ENCODE measurements around the gene TFF1.

DNA sequence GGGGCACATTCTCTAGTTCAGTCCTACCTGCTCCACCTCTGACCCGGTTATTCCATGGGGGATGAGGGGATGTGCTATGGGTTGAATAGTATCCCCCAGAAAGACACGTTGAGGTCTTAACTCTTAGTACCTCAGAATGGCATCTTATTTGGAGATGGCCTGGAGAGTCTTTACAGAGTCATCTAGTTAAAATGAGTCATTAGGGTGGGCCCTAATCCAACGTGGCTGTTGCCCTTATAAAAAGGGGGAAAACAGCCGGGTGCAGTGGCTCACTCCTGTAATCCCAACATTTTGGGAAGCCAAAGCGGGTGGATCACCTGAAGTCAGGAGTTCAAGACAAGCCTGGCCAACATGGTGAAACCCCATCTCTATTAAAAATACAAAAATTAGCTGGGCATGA lies 23.9 kb upstream of the TFF1 start:
- TF ChIP-seq, protein P1, sequence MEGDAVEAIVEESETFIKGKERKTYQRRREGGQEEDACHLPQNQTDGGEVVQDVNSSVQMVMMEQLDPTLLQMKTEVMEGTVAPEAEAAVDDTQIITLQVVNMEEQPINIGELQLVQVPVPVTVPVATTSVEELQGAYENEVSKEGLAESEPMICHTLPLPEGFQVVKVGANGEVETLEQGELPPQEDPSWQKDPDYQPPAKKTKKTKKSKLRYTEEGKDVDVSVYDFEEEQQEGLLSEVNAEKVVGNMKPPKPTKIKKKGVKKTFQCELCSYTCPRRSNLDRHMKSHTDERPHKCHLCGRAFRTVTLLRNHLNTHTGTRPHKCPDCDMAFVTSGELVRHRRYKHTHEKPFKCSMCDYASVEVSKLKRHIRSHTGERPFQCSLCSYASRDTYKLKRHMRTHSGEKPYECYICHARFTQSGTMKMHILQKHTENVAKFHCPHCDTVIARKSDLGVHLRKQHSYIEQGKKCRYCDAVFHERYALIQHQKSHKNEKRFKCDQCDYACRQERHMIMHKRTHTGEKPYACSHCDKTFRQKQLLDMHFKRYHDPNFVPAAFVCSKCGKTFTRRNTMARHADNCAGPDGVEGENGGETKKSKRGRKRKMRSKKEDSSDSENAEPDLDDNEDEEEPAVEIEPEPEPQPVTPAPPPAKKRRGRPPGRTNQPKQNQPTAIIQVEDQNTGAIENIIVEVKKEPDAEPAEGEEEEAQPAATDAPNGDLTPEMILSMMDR (conservative IDR thresholded peaks at IDR 0.05; ENCODE audit: low read depth, low read length), result no peak
- TF ChIP-seq EZH2 (IDR thresholded peaks at IDR 0.05; ENCODE audit: low read length, unreplicated experiment), result no peak

Data from PC-3 (cell line).